Neural progenitor cell (in vitro differentiated cells): ENCODE measurements around the gene RIPOR3.

Experiments used
- EZH2phosphoT487 ChIP-seq: fragments of 200-600 bp; sonication (generic); IDR thresholded peaks from 2 replicates; pipeline ENCODE4 v1.6.1; 2017; ENCODE audit warnings: antibody characterized with exemption
- TF ChIP-seq, protein P1 (sequence below): fragments of 200-600 bp; sonication (generic); IDR thresholded peaks from 2 replicates; pipeline ENCODE4 v1.5.1; 2017; ENCODE audit warnings: antibody characterized with exemption, mild to moderate bottlenecking

DNA sequence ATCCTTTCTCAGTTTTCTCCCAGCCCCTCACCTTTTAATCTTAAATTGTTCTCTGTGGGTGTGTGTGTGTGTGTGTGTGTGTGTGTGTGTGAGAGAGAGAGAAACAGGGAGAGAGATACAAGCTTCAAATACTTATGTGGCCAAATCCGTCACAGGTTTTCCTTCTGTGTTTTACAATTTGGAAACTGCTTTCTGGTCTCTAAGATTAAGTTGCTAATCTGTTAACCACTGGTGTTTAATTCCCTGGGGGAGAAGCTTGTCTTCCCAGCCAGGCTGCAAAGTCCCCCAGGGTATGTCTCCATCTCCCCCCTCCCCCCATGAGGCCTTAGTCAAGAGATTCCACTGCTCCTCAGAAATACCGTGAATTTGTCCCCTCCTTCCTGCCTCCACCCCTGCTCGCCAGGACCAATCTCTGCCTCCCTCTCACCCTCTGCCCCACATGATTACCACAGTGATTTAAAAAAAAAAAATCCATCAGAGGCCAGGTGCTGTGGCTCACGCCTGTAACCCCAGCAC is 49.0 kb downstream of the RIPOR3 start:
- TF ChIP-seq, protein P1, sequence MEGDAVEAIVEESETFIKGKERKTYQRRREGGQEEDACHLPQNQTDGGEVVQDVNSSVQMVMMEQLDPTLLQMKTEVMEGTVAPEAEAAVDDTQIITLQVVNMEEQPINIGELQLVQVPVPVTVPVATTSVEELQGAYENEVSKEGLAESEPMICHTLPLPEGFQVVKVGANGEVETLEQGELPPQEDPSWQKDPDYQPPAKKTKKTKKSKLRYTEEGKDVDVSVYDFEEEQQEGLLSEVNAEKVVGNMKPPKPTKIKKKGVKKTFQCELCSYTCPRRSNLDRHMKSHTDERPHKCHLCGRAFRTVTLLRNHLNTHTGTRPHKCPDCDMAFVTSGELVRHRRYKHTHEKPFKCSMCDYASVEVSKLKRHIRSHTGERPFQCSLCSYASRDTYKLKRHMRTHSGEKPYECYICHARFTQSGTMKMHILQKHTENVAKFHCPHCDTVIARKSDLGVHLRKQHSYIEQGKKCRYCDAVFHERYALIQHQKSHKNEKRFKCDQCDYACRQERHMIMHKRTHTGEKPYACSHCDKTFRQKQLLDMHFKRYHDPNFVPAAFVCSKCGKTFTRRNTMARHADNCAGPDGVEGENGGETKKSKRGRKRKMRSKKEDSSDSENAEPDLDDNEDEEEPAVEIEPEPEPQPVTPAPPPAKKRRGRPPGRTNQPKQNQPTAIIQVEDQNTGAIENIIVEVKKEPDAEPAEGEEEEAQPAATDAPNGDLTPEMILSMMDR: no peak
- no peak for TF ChIP-seq EZH2phosphoT487
